H4 (cell line): ENCODE measurements around the gene ELP4. TPM values are rescaled to one million over a fixed set of nuclear protein-coding genes. Genes with fewer than 3 reads are reported as not detected.
A peak's percentile ranks its signal among the peaks of the same experiment; 100 is the strongest.
"Not testable (repeated sequence)": the region's sequence is repeated elsewhere in the genome, so short reads cannot be mapped to it uniquely, and the experiment has no call there.

Experiments
- DNase-seq: peaks from one replicate; pipeline ENCODE4 v3.0.0-alpha.2; 2015; ENCODE audit warnings: low spot score
- total RNA-seq: library from RNA; depleted of rRNA; stranded (reverse); fragments of >200 nt; shearing (Covaris generic); gene quantifications from 2 replicates; pipeline ENCODE4 v1.2.3, GENCODE V29; 2014; rRNA removed

ELP4 gene, protein sequence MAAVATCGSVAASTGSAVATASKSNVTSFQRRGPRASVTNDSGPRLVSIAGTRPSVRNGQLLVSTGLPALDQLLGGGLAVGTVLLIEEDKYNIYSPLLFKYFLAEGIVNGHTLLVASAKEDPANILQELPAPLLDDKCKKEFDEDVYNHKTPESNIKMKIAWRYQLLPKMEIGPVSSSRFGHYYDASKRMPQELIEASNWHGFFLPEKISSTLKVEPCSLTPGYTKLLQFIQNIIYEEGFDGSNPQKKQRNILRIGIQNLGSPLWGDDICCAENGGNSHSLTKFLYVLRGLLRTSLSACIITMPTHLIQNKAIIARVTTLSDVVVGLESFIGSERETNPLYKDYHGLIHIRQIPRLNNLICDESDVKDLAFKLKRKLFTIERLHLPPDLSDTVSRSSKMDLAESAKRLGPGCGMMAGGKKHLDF
- 40.6 and 52.8 TPM in 2 replicates for total RNA-seq

DNA sequence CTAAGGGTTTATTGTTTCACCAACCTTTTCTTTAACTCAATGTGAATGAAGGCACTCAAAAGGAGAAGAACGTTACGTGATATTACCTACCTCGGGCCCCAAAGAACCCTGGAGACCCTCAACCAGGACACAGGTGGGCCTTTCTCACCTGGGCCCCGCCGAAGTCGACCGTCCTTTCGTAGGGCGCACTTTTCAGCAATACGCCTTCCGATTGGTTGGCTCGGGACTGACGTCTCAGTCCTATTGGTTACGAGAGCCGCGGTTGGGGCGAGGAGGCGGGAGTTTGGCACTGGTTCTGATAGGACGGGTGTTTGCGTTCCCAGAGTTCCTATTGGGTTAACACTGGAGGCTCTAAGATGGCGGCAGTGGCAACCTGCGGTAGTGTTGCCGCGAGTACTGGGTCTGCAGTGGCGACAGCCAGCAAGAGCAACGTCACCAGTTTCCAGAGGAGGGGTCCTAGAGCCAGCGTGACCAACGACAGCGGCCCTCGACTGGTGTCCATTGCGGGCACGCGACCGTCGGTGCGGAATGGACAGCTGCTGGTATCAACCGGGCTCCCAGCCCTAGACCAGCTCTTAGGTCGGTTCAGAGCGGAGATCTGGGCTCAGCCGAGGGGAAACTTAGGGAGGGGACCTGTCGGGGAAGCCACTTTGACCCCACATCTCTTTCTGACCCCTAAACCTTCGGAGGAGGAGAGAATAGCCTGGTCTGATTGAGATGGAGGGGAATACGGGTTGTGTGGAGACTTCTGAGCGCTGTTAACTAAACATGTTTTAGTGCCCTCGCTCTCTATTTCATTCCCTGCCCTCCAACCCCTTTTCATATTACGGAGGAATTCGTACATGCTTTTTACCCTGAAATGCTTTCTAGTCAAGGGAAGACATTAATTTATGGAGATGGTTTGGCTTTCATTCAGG lies at the start of gene ELP4, which contains the start of gene IMMP1L:
TSS of gene ELP4 (plus strand) at position 339 of the 917 bp plus-strand sequence. CDS start at position 357, 18 bp downstream.
TSS of gene IMMP1L (minus strand) at position 194 of the 917 bp plus-strand sequence. CDS start 46,346 bp downstream, outside the sequence.
- peak; percentile 97 for DNase-seq

DNA sequence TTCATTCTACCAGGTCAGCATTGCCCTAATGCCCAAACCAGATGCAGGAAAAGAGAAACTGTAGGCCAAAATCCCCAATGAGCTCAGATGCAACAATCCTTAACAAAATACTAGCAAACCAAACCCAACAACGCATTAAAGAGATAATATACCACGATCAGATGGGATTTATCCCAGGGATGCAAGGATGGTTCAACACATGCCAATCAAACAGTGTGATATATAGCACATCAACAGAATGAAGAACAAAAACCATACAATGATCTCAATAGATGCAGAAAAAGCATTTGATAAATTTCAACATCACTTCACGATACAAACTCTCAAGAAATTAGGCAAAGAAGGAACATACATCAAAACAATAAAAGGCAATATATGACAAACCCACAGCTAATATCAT lies 45.1 kb upstream of the ELP4 start:
- no peak for DNase-seq

DNA sequence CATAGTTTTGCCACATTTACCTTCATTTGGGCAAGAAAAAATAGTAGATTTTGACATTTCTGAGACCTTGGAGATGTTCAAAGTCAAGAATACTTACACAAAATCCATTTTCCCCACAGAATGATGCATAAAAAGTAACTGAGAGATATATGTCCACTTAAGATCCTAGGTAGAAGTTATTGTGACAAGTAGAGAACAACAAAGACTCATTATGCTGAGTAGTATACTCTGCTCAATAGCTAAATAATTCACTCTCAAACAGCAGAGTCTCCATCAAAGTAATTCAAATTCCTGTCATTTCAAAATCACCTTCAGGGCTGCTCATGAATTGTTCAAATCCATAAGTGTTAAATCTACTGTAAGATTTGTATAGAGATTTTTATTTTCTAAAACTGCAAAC lies 35.5 kb upstream of the ELP4 start:
- no peak for DNase-seq

DNA sequence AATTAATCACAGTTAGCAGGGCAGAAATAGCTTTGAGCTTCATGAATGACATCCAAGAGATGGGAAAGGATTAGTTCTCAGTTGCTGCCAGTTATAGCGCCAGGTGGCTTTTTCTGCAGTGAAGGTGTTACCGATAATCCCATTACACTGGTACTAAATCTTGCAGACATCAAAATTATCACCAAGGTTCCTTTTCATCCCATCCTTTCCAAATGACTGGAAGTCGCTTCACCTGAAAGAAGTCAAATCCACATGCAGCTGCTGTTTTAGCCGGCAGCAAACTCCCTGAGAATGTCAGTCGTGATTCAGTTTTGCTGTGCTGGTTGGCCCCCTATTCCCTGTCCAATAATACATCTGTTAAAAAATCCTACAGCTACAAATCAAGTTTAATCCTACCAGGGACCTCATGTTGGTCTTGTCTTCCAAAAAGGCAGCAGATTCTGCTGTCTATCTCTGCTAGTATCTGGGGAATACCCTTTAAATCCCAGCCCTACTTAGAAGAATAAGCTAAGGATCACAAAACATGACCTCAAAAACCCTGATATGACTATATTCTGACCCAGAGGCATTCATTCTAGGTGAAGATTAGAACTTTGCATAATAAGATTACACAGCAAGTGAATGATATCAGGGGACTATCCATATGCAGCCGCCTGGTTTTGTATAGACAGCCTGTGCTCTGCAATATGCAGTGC lies 31.9 kb upstream of the ELP4 start:
- DNase-seq: no peak

DNA sequence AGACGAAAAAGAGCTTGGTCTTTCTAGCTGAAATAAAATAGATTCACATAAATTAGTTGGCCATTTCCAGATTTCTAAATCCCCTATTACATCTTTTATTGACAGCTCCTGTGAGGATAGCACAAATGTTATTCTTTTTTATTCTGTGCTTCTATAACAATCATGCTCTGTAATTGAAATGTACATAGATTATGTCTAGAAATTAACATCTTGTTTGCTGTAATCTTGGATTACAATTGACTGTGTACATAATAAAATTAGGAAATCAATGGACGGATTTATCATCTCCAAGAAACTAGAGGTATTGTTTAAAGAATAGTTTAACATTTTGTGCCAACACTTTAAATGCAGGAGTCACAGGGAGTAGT lies 31.4 kb upstream of the ELP4 start:
- DNase-seq: no peak

DNA sequence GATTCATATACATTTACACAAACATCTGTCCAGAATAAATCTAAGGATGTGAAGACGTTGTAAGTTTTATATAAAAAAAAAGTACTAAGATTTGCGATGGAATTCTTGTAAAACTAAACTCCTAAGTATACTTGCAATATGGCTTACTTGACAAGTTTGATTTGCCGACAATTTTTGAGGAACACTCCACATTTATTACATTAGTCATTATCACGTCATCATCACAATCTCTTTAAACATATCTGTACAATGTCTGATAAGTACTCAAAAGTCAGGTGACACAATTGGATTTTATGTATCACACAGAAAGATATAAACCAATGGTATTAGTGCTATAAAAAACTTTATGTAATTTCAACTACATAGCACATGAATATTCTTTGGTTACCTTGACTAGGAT lies 30.5 kb upstream of the ELP4 start:
- no peak for DNase-seq

DNA sequence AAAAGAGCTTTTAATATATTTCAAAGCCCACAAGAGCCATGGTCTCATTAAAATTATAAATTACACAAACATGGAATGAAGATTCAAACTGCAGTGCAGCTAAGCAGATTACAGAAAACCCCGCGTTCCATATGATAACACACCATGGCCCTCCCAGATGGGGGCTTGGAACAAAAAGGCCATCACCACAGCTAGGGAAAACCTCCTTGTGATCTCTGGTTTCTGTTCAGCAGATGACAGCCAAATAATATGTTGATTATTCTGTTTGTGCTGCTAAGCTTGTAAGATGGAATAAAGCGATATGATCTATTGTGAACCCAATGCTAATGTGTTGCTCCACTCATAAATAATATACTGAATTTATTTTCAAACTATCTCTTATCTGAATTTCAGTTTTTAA lies 28.6 kb upstream of the ELP4 start:
- no peak for DNase-seq

DNA sequence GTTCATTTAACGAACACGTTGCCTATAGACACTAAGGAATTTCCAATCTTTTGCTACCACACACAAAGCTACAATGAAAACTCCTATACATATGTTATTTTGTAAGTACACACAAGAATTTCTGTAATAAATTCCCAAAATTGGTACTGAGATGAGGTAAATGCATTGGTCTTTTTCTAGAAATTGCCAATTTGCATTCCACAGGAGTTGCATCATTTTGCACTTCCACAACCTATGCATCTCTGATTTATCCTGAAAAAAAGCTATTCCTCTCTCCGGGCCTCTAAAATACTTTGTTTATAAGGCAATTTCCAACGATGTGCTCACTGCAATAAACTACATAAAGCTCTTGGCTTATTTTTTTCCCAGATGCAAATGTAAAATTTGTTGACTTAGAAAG lies 25.1 kb upstream of the ELP4 start:
- DNase-seq: no peak

DNA sequence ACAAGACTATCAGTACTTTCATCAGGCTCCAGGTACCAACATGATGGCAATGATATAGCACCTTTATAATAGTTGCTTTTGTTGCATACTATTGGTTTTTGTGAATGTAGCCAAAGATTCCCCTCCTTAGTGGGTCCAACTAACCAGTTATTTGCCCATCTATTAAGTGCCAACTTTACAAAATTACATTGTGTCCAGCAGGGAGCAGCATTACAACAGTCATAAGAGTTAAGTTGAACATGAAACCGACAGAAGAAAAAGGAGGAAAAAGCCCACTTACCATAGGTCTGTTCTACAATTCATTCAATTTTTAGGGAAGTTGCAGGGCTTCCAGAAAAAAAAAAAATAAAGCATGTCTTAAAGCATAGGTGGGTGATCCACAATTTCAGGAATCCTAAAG lies 21.7 kb upstream of the ELP4 start:
- DNase-seq: peak; percentile 56

DNA sequence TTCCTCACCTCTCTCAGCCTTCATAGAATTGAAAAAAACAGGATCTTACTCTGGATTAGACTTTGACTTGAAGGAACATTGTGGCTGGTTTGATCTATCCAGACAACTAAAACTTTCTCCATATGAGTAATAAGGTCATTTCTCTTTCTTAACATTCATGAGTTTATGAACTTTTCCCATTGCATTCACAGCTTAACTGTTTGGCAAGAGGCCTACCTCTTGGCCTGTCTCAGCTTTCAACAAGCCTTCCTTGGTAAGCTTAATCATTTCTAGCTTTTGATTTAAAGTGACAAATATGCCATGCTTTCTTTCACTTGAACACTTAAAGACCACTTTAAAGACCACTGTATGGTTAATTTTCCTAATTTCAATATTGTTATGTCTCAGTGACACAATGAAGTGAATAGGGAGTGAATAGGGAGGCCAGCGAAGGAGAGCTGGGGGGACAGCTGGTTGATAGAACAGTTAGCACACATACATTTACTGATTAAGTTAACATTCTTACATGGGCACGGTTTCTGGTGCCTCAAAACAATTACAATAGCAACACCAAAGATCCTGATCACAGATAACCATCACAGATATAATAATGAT lies 17.1 kb upstream of the ELP4 start:
- no peak for DNase-seq

DNA sequence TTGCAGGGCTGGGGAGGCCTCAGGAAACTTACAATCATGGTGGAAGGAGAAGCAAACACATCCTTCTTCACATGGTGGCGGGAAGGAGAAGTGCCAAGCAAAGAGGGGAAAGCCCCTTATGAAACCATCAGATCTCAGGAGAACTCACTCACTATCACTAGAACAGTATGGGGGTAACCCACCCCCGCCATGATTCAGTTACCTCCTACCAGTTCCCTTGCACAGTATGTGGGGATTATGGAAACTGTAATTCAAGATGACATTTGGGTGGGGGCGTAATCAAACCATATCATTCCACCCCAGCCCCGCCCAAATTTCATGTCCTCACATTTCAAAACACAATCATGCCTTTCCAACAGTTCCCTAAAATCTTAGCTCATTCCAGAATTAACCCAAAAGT lies 16.3 kb upstream of the ELP4 start:
- no peak for DNase-seq

DNA sequence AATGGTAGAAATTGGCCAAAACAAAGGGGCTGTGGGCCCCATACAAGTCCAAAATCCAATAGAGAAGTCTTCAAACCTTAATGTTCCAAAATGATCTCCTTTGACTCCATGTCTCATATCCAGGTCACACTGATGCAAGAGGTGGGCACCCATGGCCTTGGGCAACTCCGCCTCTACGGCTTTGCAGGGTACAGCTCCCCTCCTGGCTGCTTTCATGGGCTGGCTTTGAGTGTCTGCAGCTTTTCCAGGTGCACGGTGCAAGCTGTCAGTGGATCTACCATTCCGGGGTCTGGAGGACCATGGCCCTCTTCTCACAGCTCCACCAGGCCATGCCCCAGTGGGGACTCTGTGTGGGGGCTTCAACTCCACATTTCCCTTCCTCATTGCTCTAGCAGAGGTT lies 15.8 kb upstream of the ELP4 start:
- not testable (repeated sequence) for DNase-seq

DNA sequence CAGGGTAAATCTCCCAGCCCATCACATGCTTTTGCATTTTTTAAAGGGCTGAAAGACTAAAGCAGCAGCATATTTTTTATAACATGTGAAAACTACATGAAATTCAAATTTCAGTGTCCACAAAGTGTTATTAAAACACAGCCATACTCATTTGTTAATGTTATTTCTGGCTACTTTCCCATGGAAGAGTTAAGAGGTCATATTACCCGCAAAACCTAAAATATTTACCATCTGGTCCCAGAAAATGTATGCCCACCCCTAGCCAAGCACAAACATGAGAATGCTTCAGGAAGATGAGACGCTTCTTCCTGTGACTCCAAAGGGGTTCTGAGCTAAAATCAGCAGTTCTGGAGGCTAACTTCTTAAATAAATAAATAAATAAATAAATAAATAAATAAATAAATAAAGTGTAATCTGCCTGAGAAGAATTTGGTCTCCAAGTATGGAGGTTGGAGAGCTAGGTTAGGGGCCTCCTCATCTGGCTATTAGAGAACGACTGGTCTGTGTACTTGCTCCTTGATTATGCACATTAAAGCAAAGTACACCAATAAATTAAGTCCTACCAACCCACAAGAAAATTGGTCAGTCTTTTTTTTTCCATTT lies 9.9 kb upstream of the ELP4 start:
- DNase-seq: no peak

DNA sequence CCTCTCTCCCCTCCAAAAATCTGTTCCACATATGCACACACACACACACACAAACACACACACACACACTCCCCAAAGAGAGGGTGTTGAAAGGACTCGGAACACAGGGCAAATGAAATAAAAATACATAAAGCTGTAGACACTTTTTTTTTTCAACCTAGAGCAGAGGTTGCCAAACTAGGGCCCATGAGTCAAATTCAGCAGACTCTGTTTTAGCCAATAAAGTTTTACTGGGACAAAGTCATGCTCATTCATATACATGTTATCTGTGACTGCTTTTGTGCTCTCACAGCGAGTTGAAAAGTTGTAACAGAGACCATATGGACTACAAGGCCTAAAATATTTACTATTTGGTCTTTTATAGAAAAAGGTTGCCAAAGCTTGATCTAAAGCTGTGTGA lies 9.0 kb upstream of the ELP4 start:
- no peak for DNase-seq

DNA sequence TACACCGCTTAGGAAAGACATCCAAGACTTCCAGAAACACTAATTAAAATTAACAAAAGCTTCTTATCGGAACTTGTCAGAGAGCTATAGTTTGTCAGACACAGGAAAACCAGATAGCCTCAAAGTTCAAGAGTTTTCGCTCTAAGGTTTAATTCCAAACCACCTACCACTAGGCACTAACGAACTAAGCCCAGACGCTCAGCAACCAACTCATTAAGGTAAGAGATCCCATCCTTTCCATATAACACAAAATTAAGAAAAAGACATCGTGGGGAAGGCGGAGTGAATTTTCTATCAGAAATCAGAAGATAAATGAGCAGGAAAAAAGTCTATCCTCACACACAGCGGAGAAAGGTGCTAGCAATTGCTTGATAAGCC lies 527 bp upstream of the ELP4 start:
- no peak for DNase-seq

DNA sequence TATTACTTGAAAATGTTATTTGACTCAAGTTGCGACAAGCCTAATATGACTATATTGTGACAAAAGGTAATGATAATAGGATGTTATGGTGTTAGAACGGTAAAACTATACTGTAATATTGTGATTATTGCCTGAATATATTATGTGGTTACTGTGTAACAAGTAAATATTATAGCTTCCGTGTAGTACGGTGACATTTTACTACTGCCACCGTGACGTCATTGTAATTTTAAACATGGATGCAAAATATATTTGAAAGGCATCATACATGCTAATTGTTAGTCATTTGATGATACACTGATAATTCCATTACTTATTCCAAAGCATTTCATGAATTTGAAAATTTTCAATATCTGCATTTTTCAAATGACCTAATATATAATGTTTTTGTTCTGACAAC lies 2.5 kb downstream of the ELP4 start:
- DNase-seq: no peak

DNA sequence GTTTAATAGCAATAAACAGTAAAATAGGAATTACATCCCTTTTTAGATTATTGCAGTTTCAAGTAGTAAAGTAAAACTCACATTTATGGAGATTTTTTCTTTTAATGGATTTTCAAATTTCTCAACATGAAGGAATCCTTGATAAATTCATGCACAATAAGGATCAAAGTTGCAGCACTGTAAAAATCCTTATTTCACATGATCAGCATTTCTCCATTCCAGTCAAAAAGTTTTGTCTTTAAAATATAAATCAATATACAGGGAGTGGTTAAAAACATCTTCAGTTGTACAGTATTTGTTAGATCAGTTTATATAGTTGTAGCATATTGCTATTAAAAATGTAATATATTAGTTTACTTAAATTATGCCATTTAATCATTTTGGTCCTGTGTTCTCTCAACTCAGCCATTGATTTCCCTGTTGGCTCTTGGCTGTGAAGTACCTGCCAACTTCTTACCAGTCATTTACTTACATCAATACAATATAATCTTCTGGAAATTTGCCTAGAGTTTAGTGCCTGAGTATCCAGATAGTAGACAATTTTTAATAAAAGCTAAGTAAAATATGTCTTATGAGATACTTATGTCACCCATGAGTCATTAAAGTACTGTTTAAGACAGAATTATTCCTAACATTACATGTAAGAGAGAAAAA lies 12.1 kb downstream of the ELP4 start:
- DNase-seq: no peak

DNA sequence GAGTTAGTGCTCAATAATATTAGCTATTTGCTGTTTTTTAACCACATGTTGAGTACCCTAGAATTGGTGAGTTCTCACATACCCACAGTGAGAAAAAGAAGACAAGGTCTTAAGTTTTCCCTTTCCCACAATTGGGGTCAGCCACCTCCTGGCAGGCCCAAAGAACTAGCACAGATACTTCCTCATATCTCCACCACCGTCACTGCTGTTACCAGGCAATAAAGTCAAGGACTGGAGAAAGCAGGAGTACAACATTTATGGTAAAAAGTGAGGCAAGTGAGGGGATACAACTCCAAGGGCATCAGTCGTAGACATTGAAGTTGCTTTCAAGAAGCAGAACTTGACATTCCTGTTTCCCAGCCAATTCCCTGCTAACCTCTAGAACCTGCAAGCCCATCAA lies 19.6 kb downstream of the ELP4 start:
- DNase-seq: no peak

DNA sequence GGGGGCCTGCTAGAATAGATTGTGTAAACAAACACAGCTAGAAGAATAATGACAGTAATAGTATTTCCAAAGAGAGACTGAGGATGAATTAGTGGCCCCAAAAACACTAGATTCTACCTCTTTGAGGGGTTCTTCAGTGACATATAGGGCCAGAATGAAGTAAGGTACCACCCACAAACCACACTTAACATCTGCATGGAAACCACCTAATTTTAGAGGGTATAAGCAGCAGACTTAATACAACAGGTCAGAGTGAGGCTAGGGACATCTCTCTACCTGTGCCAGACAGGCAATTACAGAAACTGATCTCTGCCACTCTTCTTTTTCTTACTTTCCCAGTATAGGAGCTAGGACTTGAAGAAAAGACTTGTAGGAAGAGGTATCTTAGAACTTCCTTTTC lies 20.1 kb downstream of the ELP4 start:
- no peak for DNase-seq

DNA sequence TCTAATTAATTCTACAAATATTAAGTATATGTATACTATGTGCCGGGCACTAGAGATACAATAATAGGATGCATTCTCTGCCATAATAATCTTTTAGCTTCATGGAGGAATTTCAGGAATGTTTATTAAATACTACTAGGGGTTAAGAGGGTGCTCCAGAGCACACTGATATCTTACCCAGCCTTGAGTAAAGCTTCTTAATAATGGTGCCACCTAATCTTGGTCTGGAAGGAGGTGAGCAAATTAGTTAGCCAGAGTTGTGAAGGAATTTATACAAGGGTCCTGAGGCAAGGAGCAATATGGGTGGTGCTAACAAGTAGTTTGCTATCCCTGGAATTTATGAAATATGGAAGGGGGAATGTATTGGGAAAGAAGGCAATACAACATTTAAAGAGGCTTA lies 21.7 kb downstream of the ELP4 start:
- DNase-seq: no peak

DNA sequence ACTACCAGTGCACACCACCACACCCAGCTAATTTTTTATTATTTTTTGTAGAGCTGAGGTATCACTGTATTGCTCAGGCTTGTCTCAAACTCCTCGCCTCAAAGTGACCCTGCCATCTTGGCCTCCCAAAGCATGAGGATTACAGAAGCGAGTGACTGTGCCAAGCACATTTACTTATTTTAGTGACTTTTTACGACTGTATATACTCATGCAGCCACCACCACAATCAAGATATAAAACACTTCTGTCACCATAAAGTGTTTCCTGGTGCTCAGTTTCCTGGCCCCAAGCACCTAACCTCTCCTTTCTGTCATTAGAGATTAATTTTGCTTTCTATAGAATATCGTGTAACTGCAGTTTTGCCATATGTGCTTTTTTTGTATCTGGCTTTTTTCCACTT lies 25.9 kb downstream of the ELP4 start:
- DNase-seq: no peak
